Neural crest cell (in vitro differentiated cells): Measurements from ENCODE around the gene LTBP1. TPM values are rescaled to one million over a fixed set of nuclear protein-coding genes. Genes with fewer than 3 reads are reported as not detected.

ENCODE experiments used
- DNase-seq: peaks from one replicate; pipeline ENCODE4 v3.0.0; 2021; ENCODE audit warnings: low read depth, mixed read lengths, low spot score
- H3K27ac Mint-ChIP-seq: one replicate; pipeline ENCODE4 v1.8.0; 2021; ENCODE audit warnings: mild to moderate bottlenecking, mixed read lengths; ENCODE audit not compliant: unreplicated experiment
- H3K27me3 Mint-ChIP-seq: 2 replicates; pipeline ENCODE4 v1.8.0; 2021; ENCODE audit warnings: low read depth, mild to moderate bottlenecking, mixed read lengths
- H3K36me3 Mint-ChIP-seq: 2 replicates; pipeline ENCODE4 v1.8.0; 2021; ENCODE audit warnings: low read depth, mild to moderate bottlenecking, mixed read lengths
- H3K4me1 Mint-ChIP-seq: 2 replicates; pipeline ENCODE4 v1.8.0; 2021; ENCODE audit warnings: mixed read lengths
- H3K4me3 Mint-ChIP-seq: one replicate; pipeline ENCODE4 v1.8.0; 2021; ENCODE audit warnings: mild to moderate bottlenecking, mixed read lengths
- H3K9me3 Mint-ChIP-seq: 2 replicates; pipeline ENCODE4 v1.8.0; 2021; ENCODE audit warnings: mixed read lengths
- CTCF ChIP-seq: fragments of 200-600 bp; sonication (generic); conservative IDR thresholded peaks from 2 replicates; pipeline ENCODE4 v1.5.0; 2021; ENCODE audit warnings: antibody characterized with exemption, mild to moderate bottlenecking
- total RNA-seq: library from RNA; stranded (reverse); gene quantifications from 2 replicates; pipeline ENCODE4 v1.2.1, GENCODE V29; 2021

LTBP1 gene
- total RNA-seq, 1 donor from 2014 or later = 30.2 TPM

- Mint-ChIP-seq H3K4me3 (no peak overlapping the region), H3K27me3 (no peaks in the 10 kb centered on the region), H3K4me1 (peaks cover 18% of the 10 kb centered on the region), H3K27ac (no peak overlapping the region), H3K9me3 (peaks cover 4% of the 10 kb centered on the region), H3K36me3 (no peaks in the 10 kb centered on the region)
- TF ChIP-seq CTCF = no peak
- DNase-seq = no peak
Measured at GRCh38 chr2:33131749-33132148, 185.0 kb downstream of the LTBP1 start.

- no peak for TF ChIP-seq CTCF
- H3K9me3 Mint-ChIP-seq = no peaks in the 10 kb centered on the region
- H3K4me1 Mint-ChIP-seq = peaks cover 18% of the 10 kb centered on the region
- H3K27ac Mint-ChIP-seq = no peak overlapping the region
- H3K36me3 Mint-ChIP-seq = no peaks in the 10 kb centered on the region
- no peak overlapping the region for H3K4me3 Mint-ChIP-seq
- no peaks in the 10 kb centered on the region for H3K27me3 Mint-ChIP-seq
- no peak for DNase-seq
Measured at GRCh38 chr2:33133454-33133952, 186.8 kb downstream of the LTBP1 start.

- Mint-ChIP-seq H3K4me1 (peaks cover 18% of the 10 kb centered on the region), H3K4me3 (no peak overlapping the region), H3K27me3 (no peaks in the 10 kb centered on the region), H3K9me3 (no peaks in the 10 kb centered on the region), H3K27ac (no peak overlapping the region), H3K36me3 (no peaks in the 10 kb centered on the region)
- no peak for DNase-seq
- no peak for TF ChIP-seq CTCF
Measured at GRCh38 chr2:33134086-33134771, 187.5 kb downstream of the LTBP1 start.

GRCh38 chr2:33134791-33135560 lies 188.2 kb downstream of the LTBP1 start:
- Mint-ChIP-seq H3K4me3 (no peak overlapping the region), H3K4me1 (peaks cover 18% of the 10 kb centered on the region)
- no peak for TF ChIP-seq CTCF

GRCh38 chr2:33135645-33136044 lies 188.9 kb downstream of the LTBP1 start:
- Mint-ChIP-seq H3K4me3 (no peak overlapping the region), H3K9me3 (no peaks in the 10 kb centered on the region), H3K4me1 (peaks cover 18% of the 10 kb centered on the region), H3K36me3 (no peaks in the 10 kb centered on the region), H3K27ac (no peak overlapping the region), H3K27me3 (no peaks in the 10 kb centered on the region)
- no peak for TF ChIP-seq CTCF
- no peak for DNase-seq

More at GRCh38 chr2:33134791-33135560, 188.2 kb downstream of the LTBP1 start:
- Mint-ChIP-seq H3K36me3 (no peaks in the 10 kb centered on the region), H3K9me3 (no peaks in the 10 kb centered on the region), H3K27ac (no peak overlapping the region), H3K27me3 (no peaks in the 10 kb centered on the region)
- DNase-seq = no peak
